Bronchial smooth muscle cell (primary cell): ENCODE results near the gene PEDS1. TPM values are rescaled to one million over a fixed set of nuclear protein-coding genes. Genes with fewer than 3 reads are reported as not detected.

Experiments
- total RNA-seq: library from RNA; depleted of rRNA; stranded (reverse); fragments of >200 nt; gene quantifications from 2 replicates; pipeline ENCODE4 v1.2.1, GENCODE V29; 2014

PEDS1 gene
- total RNA-seq: 5.5 and 8.7 TPM in 2 replicates

DNA sequence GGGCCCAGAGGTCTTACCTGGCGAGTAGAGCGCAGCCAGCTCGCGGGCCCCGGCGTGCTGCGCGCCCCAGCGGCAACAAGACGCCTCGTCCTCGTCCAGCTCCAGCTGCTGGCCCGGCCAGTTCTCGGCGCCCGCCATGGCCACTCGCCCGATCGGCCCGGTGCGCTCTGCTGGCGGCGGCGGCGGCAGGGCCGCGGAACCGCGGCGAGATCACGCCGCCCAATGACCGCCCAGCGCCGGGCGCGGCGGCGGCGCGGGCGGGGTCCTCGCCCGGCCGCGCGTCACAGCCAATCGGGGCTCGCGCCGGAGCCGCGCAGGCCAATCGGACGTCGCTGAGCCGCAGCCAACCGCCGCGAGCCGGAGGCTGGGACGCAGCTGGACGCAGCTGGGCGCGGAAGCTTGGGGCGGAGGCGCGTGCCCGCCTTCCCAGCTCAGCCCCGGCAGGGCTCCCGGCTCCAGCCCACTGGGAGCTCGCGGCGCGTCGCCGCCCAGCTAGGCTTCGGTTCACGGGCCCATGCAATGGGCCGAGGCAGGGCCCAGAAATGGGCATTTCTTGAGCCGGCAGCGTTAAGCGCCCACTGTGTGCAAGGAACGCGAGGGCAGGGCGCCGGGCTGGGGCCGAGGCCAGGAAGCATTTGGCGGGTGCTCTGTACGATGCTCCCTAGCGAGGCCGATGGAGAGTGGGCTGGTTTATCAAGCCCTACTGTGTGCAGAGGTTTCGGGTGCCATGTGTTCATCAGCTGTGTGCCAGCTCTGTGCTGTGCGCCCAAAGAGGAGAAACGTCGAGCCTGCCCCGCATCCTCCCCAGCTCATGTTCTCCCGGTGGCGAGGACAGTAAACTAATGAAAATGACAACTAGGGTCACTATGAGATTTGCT is at the start of gene PEDS1:
TSS of gene PEDS1 (minus strand) at position 224 of the 878 bp plus-strand sequence. CDS start at position 138, 86 bp downstream.

DNA sequence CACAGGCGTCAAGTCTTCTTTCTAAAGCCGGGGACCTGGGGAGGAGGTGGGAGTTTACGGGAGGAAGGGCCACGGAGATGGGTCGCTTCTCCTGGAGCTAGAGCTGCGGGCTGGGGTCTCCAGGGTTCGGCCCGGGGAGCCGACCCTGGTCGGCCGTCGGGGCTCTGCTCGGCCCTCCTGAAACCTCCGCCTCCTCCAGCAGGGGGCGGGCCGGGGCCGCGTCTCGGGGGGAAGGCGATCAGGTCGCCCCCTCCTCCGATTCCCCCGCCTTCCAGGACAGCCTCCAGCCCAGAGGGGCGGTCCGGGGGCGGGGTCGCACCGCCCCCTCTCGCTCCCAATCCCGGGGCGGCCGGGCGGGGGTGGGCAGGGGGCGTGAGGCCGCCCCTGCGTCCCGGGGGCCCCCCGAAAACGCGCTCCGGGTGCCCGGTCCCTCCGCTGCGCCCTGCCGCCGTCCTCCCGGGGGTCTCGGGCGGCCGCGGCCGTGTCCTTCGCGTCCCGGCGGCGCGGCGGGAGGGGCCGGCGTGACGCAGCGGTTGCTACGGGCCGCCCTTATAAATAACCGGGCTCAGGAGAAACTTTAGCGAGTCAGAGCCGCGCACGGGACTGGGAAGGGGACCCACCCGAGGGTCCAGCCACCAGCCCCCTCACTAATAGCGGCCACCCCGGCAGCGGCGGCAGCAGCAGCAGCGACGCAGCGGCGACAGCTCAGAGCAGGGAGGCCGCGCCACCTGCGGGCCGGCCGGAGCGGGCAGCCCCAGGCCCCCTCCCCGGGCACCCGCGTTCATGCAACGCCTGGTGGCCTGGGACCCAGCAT is 36.9 kb upstream of the PEDS1 start, which contains the start of gene CEBPB:
TSS of gene CEBPB (plus strand) at position 580 of the 814 bp plus-strand sequence. CDS start at position 784, 204 bp downstream.

DNA sequence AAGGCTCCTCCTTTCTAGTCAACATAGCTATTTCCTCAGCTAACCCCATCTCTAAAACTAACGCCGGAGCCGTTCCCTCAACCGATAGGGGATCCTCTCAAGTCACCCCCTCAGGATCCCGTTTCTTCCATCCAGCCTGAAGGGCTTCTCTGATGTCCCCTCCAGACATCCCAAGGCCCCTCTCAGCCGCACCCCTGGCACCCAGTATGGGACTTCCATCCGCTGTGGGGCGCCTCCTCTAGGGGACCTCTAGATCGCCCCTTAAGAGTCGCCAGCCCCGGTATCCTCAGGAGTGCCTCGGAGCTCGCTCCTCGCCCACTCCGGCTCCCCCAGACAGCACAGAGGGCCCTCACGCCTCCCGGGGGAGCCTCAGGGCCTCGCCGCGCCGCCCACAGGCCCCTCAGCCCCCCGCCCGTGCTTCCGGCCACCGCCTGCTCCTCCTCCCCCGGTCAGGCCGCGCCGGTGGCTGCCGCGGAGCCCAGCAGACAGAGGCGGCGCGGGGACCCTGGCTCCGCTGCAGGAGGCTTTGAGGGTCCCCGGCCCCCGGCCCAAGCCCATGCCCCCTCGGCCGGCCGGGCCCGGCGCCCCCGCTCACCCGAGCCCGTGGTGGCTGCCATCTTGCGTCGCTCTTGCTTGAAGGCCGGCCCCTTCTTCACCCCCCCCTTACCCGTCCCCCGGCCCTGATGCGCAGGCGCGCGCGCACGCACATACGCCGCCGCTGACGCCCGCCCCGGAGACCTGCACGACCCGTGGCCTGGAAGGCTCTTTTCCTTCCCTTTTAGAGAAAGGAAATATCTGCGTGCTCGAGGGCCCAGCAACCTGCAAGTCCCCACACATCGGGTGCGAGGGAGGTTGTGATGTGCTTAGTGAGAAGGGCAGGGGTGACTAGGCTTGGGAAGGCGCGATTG is 40.8 kb downstream of the PEDS1 start, which contains the start of gene UBE2V1:
TSS of gene UBE2V1 (minus strand) at position 639 of the 908 bp plus-strand sequence. CDS start at position 617, 22 bp downstream.

Other genes starting within 250 kb of the PEDS1 start
- 1.1 and 1.4 TPM in 2 replicates for gene SPATA2, start 238.2 kb downstream of the PEDS1 start, total RNA-seq
- gene RNF114, start 217.3 kb downstream of the PEDS1 start, total RNA-seq: 68.2 and 110 TPM in 2 replicates
- gene SNAI1, start 170.7 kb downstream of the PEDS1 start, total RNA-seq: 0.09 and 0.47 TPM in 2 replicates
- 28.1 and 37.8 TPM in 2 replicates for gene UBE2V1, start 40.6 kb downstream of the PEDS1 start, total RNA-seq
- 39.2 and 43.5 TPM in 2 replicates for gene CEBPB, start 37.1 kb upstream of the PEDS1 start, total RNA-seq